Lower lobe of right lung (tissue), 2 donors: ENCODE data around the gene HMGN2. TPM values are rescaled to one million over a fixed set of nuclear protein-coding genes. Genes with fewer than 3 reads are reported as not detected.

ENCODE experiments used
- ATAC-seq, 2 donors: fragments of 200-7000 bp; cut with Tn5 transposase; one replicate each; pipeline ENCODE4 v1.9.1; 2020 to 2022; ENCODE audit warnings: mild to moderate bottlenecking in 2 of 2, moderate library complexity in 2 of 2
- DNase-seq: peaks from one replicate; pipeline ENCODE4 v3.0.0-alpha.2; 2020
- H3K27ac ChIP-seq: fragments of 200-600 bp; one replicate; pipeline ENCODE4 v1.8.0; 2022
- H3K27me3 ChIP-seq: fragments of 200-600 bp; one replicate; pipeline ENCODE4 v1.8.0; 2022; ENCODE audit warnings: low read depth
- H3K36me3 ChIP-seq: fragments of 200-600 bp; one replicate; pipeline ENCODE4 v1.8.0; 2022; ENCODE audit warnings: mild to moderate bottlenecking
- H3K4me1 ChIP-seq: fragments of 200-600 bp; one replicate; pipeline ENCODE4 v1.8.0; 2022
- H3K4me3 ChIP-seq: fragments of 200-600 bp; one replicate; pipeline ENCODE4 v1.8.0; 2022; ENCODE audit warnings: mild to moderate bottlenecking
- H3K9me3 ChIP-seq: fragments of 200-600 bp; one replicate; pipeline ENCODE4 v1.8.0; 2022
- intact Hi-C: fragments of 100-400 bp; cut with DNase I; formaldehyde crosslinking; loops from one replicate; pipeline ENCODE4 v1.11.0; 2022
- total RNA-seq: library from RNA; stranded (reverse); fragmentation: NEBNext Ultra II Directional; extraction: Animal tissue kit (Norgen Biotek cat#: 25700); gene quantifications from one replicate; pipeline ENCODE4 v1.2.1, GENCODE V29; 2021
- TF ChIP-seq, protein P1 (sequence below): fragments of 200-600 bp; IDR thresholded peaks from one replicate; pipeline ENCODE4 v1.8.0; 2022; ENCODE audit warnings: antibody characterized with exemption, mild to moderate bottlenecking
- donor health status: DM: no; HTN: yes; CAD: no; lungs with severe emphysema.

HMGN2 gene
- total RNA-seq, 1 donor from 2014 or later = 326 TPM

DNA sequence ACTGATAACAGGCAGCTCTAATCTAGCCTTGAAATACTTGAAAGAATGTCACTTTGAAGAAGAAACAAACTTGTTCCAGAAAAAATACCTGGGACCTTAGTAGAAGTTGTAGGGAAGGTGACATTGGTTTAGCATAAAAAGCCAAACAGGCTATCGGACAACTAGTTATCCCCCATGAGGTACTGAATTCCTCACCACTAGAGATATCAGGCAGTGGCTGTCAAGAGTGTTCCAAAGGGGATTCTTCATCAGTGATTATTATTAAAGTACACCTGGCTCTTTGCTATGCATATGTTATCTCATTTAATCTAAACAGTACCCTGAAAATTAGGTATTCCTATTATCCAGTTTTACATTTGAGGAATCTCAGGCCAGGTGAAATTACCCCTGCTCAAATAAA lies 13.1 kb upstream of the HMGN2 start:
- TF ChIP-seq, protein P1, sequence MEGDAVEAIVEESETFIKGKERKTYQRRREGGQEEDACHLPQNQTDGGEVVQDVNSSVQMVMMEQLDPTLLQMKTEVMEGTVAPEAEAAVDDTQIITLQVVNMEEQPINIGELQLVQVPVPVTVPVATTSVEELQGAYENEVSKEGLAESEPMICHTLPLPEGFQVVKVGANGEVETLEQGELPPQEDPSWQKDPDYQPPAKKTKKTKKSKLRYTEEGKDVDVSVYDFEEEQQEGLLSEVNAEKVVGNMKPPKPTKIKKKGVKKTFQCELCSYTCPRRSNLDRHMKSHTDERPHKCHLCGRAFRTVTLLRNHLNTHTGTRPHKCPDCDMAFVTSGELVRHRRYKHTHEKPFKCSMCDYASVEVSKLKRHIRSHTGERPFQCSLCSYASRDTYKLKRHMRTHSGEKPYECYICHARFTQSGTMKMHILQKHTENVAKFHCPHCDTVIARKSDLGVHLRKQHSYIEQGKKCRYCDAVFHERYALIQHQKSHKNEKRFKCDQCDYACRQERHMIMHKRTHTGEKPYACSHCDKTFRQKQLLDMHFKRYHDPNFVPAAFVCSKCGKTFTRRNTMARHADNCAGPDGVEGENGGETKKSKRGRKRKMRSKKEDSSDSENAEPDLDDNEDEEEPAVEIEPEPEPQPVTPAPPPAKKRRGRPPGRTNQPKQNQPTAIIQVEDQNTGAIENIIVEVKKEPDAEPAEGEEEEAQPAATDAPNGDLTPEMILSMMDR = no peak
- no peak for DNase-seq
- intact Hi-C loops = no loop called here
- no peak overlapping the region for H3K27ac ChIP-seq
- H3K4me1 ChIP-seq = no peaks in the 10 kb centered on the region
- no peak overlapping the region for H3K4me3 ChIP-seq
- H3K27me3 ChIP-seq = no peaks in the 10 kb centered on the region
- no peak for ATAC-seq
- no peaks in the 10 kb centered on the region for H3K9me3 ChIP-seq
- H3K36me3 ChIP-seq = peaks cover 87% of the 10 kb centered on the region

DNA sequence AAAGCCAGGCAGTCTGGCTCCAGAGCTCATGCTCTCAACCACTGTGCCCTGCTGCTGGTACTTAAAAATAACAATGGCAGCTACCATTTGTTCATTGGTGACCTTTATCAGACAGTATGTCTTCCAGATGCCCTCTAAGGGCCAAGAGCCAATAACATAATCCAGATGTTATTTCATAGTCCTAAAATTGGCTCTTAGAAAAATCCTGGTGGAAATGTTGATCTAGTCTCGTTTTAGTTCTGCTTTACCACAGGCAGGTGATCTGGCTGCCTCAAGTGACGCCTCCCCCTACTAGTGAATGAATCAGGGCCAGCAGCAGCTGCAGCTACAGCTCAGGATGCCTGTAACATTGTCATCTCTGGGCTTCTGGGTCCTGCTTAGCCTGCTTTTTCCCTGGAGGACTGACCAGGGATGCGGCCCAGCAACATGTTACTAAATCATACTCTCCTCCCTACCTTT lies 12.6 kb upstream of the HMGN2 start:
- peaks cover 90% of the 10 kb centered on the region for H3K36me3 ChIP-seq

DNA sequence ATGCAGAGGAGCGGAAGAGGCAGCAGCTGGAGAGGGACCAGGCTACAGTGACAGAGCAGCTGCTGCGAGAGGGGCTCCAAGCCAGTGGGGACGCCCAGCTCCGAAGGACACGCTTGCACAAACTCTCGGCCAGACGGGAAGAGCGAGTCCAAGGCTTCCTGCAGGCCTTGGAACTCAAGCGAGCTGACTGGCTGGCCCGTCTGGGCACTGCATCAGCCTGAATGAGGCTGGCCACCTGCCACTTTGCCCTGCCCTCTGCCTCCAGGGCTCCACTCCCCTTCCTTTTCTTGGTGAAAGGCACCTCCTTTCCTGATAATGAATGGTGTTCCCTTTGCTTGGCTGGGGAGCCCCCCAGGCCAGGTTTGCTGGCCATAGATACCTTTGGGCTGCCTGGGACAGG lies 3.3 kb upstream of the HMGN2 start:
- Histone ChIP-seq H3K9me3 (no peaks in the 10 kb centered on the region), H3K4me1 (peaks cover 28% of the 10 kb centered on the region), H3K36me3 (peaks cover 48% of the 10 kb centered on the region), H3K4me3 (no peak overlapping the region), H3K27ac (no peak overlapping the region), H3K27me3 (no peaks in the 10 kb centered on the region)
- intact Hi-C loops = no loop called here
- TF ChIP-seq, protein P1 = no peak
- ATAC-seq (no peak), DNase-seq (no peak)

More for the DNA sequence above, 12.6 kb upstream of the HMGN2 start:
- H3K4me3 ChIP-seq = no peak overlapping the region
- ATAC-seq (no peak), DNase-seq (no peak)
- no peaks in the 10 kb centered on the region for H3K9me3 ChIP-seq
- H3K27ac ChIP-seq = no peak overlapping the region
- TF ChIP-seq, protein P1 = no peak
- H3K4me1 ChIP-seq = no peaks in the 10 kb centered on the region
- intact Hi-C loops = no loop called here
- no peaks in the 10 kb centered on the region for H3K27me3 ChIP-seq

DNA sequence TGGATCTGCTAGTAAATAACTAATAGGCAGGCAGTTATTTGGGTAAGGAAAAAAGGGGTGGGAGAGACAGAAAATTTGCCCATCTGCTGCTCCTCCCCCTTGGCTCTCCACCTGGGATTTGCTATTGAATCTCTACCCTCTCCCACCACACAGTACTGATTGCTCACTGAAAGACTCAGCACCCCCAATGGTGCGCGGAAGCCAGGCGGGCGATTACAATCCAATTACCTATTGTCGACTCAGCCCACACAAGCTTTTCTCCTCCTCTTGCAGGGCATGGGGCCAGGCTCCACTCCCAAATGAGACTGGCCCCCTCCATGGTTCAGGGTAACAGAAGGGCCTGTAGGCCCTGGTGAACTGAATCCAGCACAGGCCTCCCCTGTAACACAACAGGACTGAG lies 2.7 kb upstream of the HMGN2 start:
- H3K9me3 ChIP-seq = no peaks in the 10 kb centered on the region

DNA sequence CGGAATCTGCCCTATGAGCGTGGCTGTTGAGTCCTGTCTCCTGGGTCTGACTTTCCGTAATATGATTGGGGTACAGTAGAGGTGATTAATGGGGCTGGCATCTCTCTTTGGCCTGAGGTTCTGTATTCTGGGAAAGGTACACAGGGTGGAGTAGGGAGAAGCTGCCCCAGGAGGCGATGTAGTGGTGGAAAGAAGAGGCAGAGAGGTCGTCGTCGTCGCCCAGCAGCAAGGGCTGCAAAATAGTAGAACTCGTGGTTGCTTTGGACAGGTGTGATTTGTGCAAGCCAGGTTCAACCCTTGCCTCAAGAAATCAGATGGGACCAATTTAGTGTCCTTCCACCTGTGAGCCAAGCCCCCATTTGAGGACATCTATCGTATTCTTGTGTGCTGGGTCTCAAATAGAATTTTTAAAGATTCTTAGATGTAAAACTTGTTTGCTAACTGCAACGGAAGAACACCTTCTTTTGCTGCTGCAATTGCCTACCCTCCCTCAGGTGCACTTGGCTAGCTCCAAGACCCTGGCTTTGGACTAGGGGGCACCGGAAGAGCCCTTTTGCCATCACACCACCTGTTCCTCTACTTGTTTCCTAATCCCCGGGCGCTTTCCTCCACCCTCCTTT lies 1.3 kb upstream of the HMGN2 start:
- peaks cover 42% of the 10 kb centered on the region for H3K36me3 ChIP-seq
- H3K27me3 ChIP-seq = no peaks in the 10 kb centered on the region
- no peak for ATAC-seq
- H3K9me3 ChIP-seq = no peaks in the 10 kb centered on the region
- no peak for DNase-seq
- intact Hi-C loops = no loop called here
- peaks cover 38% of the 10 kb centered on the region for H3K4me1 ChIP-seq
- TF ChIP-seq, protein P1 = no peak
- H3K4me3 ChIP-seq = peak overlapping the region; percentile 99
- peak overlapping the region; percentile 100 for H3K27ac ChIP-seq

More for the DNA sequence above, 2.7 kb upstream of the HMGN2 start:
- H3K27ac ChIP-seq = no peak overlapping the region
- ATAC-seq (no peak), DNase-seq (no peak)
- no peak overlapping the region for H3K4me3 ChIP-seq
- peaks cover 35% of the 10 kb centered on the region for H3K4me1 ChIP-seq
- peaks cover 48% of the 10 kb centered on the region for H3K36me3 ChIP-seq
- no peaks in the 10 kb centered on the region for H3K27me3 ChIP-seq
- TF ChIP-seq, protein P1 = no peak
- intact Hi-C loops = no loop called here
